Liver (tissue), 3 donors: ENCODE measurements around the gene COL6A2.

ENCODE experiments used
- JUND ChIP-seq, 2 donors: IDR thresholded peaks; 2 replicates each; pipeline ENCODE4 v1.6.1; 2016; ENCODE audit warnings: antibody characterized with exemption in 2 of 2
- RAD21 ChIP-seq, 2 donors: IDR thresholded peaks; 2 replicates each; pipeline ENCODE4 v1.6.1; 2016; ENCODE audit warnings: antibody characterized with exemption in 2 of 2, mild to moderate bottlenecking in 2 of 2
- SP1 ChIP-seq: IDR thresholded peaks from 2 replicates; pipeline ENCODE4 v1.6.1; 2018; ENCODE audit warnings: antibody characterized with exemption, mild to moderate bottlenecking
- TAF1 ChIP-seq: conservative IDR thresholded peaks from 2 replicates; pipeline ENCODE4 v1.6.1; 2016; ENCODE audit warnings: antibody characterized with exemption, mild to moderate bottlenecking
- YY1 ChIP-seq: IDR thresholded peaks from 2 replicates; pipeline ENCODE4 v1.6.1; 2016; ENCODE audit warnings: antibody characterized with exemption, mild to moderate bottlenecking
- TF ChIP-seq, protein P1 (sequence below): fragments of 150-350 bp; IDR thresholded peaks from 2 replicates; pipeline ENCODE4 v1.5.1; 2017; ENCODE audit warnings: improper control_type of control experiment, low read depth, low read length; ENCODE audit not compliant: missing input control
- TF ChIP-seq, protein P2 (sequence below): IDR thresholded peaks from 2 replicates; pipeline ENCODE4 v1.6.1; 2016; ENCODE audit warnings: antibody characterized with exemption
- donor health status: healthy.
- donor health status: healthy.

DNA sequence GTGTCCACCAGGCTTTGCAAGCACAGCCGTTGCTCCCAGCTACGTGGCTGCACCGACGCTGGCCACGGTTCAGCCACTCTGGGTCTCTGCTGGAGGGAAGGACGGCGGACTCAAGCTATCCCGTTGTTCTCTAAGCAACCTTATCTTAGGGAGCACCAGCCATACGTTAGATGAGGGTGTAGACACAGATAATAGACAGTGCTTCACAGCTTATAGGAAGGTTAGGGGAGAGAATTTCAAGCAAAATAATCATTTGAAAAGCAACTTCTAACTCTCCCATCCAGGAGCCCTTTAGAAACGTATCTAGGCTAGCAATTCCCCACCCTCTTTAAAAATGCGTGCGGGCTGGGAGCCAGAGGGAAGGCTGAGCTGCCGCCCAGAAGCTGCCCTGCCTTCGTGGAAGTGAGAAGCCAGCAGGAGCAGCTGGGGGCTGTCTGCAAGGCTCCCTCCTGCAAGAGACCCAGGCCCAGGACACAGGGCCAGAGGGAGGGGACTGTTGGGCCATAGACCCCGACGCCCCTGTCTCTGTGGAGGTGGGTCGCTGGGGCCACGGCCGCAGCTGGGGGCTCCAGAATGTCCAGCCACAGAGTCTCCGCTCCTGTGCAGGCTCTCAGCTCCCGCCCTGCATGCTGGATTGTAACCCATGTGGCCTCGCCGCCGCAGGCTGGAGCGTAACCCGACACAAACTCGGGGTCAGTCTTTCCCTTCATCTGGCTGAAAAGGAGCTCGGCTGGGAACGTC lies 31.2 kb upstream of the COL6A2 start:
- no peak for TF ChIP-seq TAF1
- TF ChIP-seq, protein P1, sequence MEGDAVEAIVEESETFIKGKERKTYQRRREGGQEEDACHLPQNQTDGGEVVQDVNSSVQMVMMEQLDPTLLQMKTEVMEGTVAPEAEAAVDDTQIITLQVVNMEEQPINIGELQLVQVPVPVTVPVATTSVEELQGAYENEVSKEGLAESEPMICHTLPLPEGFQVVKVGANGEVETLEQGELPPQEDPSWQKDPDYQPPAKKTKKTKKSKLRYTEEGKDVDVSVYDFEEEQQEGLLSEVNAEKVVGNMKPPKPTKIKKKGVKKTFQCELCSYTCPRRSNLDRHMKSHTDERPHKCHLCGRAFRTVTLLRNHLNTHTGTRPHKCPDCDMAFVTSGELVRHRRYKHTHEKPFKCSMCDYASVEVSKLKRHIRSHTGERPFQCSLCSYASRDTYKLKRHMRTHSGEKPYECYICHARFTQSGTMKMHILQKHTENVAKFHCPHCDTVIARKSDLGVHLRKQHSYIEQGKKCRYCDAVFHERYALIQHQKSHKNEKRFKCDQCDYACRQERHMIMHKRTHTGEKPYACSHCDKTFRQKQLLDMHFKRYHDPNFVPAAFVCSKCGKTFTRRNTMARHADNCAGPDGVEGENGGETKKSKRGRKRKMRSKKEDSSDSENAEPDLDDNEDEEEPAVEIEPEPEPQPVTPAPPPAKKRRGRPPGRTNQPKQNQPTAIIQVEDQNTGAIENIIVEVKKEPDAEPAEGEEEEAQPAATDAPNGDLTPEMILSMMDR: no peak
- TF ChIP-seq, protein P2, sequence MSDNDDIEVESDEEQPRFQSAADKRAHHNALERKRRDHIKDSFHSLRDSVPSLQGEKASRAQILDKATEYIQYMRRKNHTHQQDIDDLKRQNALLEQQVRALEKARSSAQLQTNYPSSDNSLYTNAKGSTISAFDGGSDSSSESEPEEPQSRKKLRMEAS: no peak
- TF ChIP-seq YY1: no peak
- TF ChIP-seq RAD21 (IDR thresholded peaks at IDR 0.05): no peak
- no peak for TF ChIP-seq SP1
- TF ChIP-seq JUND (IDR thresholded peaks at IDR 0.05): no peak
